ENCODE measurements around the gene PEAK3.

- TF ChIP-seq, protein P1, sequence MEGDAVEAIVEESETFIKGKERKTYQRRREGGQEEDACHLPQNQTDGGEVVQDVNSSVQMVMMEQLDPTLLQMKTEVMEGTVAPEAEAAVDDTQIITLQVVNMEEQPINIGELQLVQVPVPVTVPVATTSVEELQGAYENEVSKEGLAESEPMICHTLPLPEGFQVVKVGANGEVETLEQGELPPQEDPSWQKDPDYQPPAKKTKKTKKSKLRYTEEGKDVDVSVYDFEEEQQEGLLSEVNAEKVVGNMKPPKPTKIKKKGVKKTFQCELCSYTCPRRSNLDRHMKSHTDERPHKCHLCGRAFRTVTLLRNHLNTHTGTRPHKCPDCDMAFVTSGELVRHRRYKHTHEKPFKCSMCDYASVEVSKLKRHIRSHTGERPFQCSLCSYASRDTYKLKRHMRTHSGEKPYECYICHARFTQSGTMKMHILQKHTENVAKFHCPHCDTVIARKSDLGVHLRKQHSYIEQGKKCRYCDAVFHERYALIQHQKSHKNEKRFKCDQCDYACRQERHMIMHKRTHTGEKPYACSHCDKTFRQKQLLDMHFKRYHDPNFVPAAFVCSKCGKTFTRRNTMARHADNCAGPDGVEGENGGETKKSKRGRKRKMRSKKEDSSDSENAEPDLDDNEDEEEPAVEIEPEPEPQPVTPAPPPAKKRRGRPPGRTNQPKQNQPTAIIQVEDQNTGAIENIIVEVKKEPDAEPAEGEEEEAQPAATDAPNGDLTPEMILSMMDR (IDR thresholded peaks at IDR 0.05) = no peak
- TF ChIP-seq POLR2A (IDR thresholded peaks at IDR 0.05) = no peak
These were observed 33.3 kb upstream of the PEAK3 start for GRCh38 chr19:2315121-2315817.
